Activated CD8-positive, alpha-beta memory T cell treated with anti-CD3 and anti-CD28 coated beads for 36 hours (primary cell): ENCODE measurements around the gene OTUD6A. TPM values are rescaled to one million over a fixed set of nuclear protein-coding genes. Genes with fewer than 3 reads are reported as not detected.

Experiments used
- CTCF ChIA-PET: fragments of 350-600 bp; sonication (Branson Sonifier 250); formaldehyde crosslinking; loops from one replicate; lab custom pipeline; 2021; ENCODE audit warnings: antibody characterized with exemption; lab: Charles Lee
- POLR2A ChIA-PET: fragments of 350-600 bp; sonication (Branson Sonifier 250); formaldehyde crosslinking; loops from one replicate; lab custom pipeline; 2021; ENCODE audit warnings: antibody characterized with exemption; lab: Charles Lee
- total RNA-seq, 2 experiments: library from RNA; stranded (reverse); gene quantifications; one replicate each; pipeline ENCODE4 v1.2.3, GENCODE V29; 2021

The OTUD6A gene
- total RNA-seq = not detected

- ChIA-PET CTCF (no interaction called here), POLR2A (no interaction called here)
Measured at GRCh38 chrX:70062076-70062475, at the start of gene OTUD6A. TSS of gene OTUD6A (plus strand) at chrX:70062457. CDS start at chrX:70062525, 68 bp downstream.

GRCh38 chrX:70012756-70013155, 49.5 kb upstream of the OTUD6A start:
- ChIA-PET POLR2A (no interaction called here), CTCF (no interaction called here)

GRCh38 chrX:70013466-70014381, 48.5 kb upstream of the OTUD6A start:
- ChIA-PET CTCF (no interaction called here), POLR2A (no interaction called here)

GRCh38 chrX:70016513-70016912, 45.7 kb upstream of the OTUD6A start:
- ChIA-PET CTCF (no interaction called here), POLR2A (no interaction called here)

GRCh38 chrX:70022616-70023015, 39.6 kb upstream of the OTUD6A start:
- CTCF ChIA-PET = no interaction called here

GRCh38 chrX:70025464-70025863, 36.8 kb upstream of the OTUD6A start:
- ChIA-PET CTCF (no interaction called here), POLR2A (no interaction called here)

More at GRCh38 chrX:70022616-70023015, 39.6 kb upstream of the OTUD6A start:
- POLR2A ChIA-PET = no interaction called here

- CTCF ChIA-PET = no interaction called here
- POLR2A ChIA-PET = no interaction called here
Measured at GRCh38 chrX:70026112-70026850, 36.0 kb upstream of the OTUD6A start.

GRCh38 chrX:70026851-70027200, 35.4 kb upstream of the OTUD6A start:
- CTCF ChIA-PET = interaction anchor here (0.6 kb wide), 1 partner anchor 16 kb away, joined by 3 read pairs; no protein-coding TSS in a partner anchor
- POLR2A ChIA-PET = no interaction called here

- ChIA-PET CTCF (interaction anchor here (1.2 to 1.8 kb wide), 2 partner anchors 68 to 534 kb away, joined by 3 to 4 read pairs; no protein-coding TSS in a partner anchor), POLR2A (no interaction called here)
Measured at GRCh38 chrX:70029863-70030262, 32.4 kb upstream of the OTUD6A start.

GRCh38 chrX:70030301-70030767, 31.9 kb upstream of the OTUD6A start:
- CTCF ChIA-PET = interaction anchor here (1.2 to 1.8 kb wide), 2 partner anchors 67 to 535 kb away, joined by 3 to 4 read pairs; no protein-coding TSS in a partner anchor
- POLR2A ChIA-PET = no interaction called here

- POLR2A ChIA-PET = no interaction called here
- CTCF ChIA-PET = interaction anchor here (0.8 kb wide), 1 partner anchor 9 kb away, joined by 3 read pairs; no protein-coding TSS in a partner anchor
Measured at GRCh38 chrX:70032792-70033191, 29.5 kb upstream of the OTUD6A start.

- CTCF ChIA-PET = interaction anchor here (0.8 to 1.1 kb wide), 2 partner anchors 8 to 64 kb away, joined by 3 to 5 read pairs; no protein-coding TSS in a partner anchor
- POLR2A ChIA-PET = no interaction called here
Measured at GRCh38 chrX:70033348-70034051, 28.8 kb upstream of the OTUD6A start.

GRCh38 chrX:70034646-70035045, 27.6 kb upstream of the OTUD6A start:
- ChIA-PET POLR2A (no interaction called here), CTCF (interaction anchor here (1.1 kb wide), 1 partner anchor 63 kb away, joined by 5 read pairs; no protein-coding TSS in a partner anchor)

- POLR2A ChIA-PET = no interaction called here
- CTCF ChIA-PET = no interaction called here
Measured at GRCh38 chrX:70038515-70038914, 23.7 kb upstream of the OTUD6A start.

GRCh38 chrX:70038951-70039350, 23.3 kb upstream of the OTUD6A start:
- POLR2A ChIA-PET = no interaction called here
- CTCF ChIA-PET = no interaction called here

GRCh38 chrX:70039758-70040157, 22.5 kb upstream of the OTUD6A start:
- CTCF ChIA-PET = no interaction called here
- POLR2A ChIA-PET = no interaction called here

GRCh38 chrX:70041993-70042392, 20.3 kb upstream of the OTUD6A start:
- CTCF ChIA-PET = interaction anchor here (0.7 kb wide), 1 partner anchor 9 kb away, joined by 3 read pairs; no protein-coding TSS in a partner anchor
- POLR2A ChIA-PET = no interaction called here

- ChIA-PET CTCF (interaction anchor here (0.7 kb wide), 1 partner anchor 16 kb away, joined by 3 read pairs; no protein-coding TSS in a partner anchor), POLR2A (no interaction called here)
Measured at GRCh38 chrX:70042399-70043371, 19.6 kb upstream of the OTUD6A start.
